GM21737 (cell line): ENCODE results near the gene CELF1.
"Not testable (repeated sequence)": the region's sequence is repeated elsewhere in the genome, so short reads cannot be mapped to it uniquely, and the experiment has no call there.

Experiments used
- ATAC-seq: cut with Tn5 transposase; IDR thresholded peaks from one replicate; pipeline ENCODE4 v1.9.1; 2021; ENCODE audit warnings: mild to moderate bottlenecking, moderate library complexity; ENCODE audit not compliant: unreplicated experiment

The CELF1 gene

GRCh38 chr11:47577460-47578041 is 24.6 kb upstream of the CELF1 start:
- ATAC-seq: no peak

- no peak for ATAC-seq
Measured at GRCh38 chr11:47573321-47573720, 20.4 kb upstream of the CELF1 start.

GRCh38 chr11:47572715-47573255 is 19.9 kb upstream of the CELF1 start:
- ATAC-seq: no peak

GRCh38 chr11:47571895-47572294 is 19.0 kb upstream of the CELF1 start:
- ATAC-seq: no peak

GRCh38 chr11:47571357-47571729 is 18.4 kb upstream of the CELF1 start:
- ATAC-seq: no peak

GRCh38 chr11:47570651-47571356 is 17.9 kb upstream of the CELF1 start:
- ATAC-seq: no peak

GRCh38 chr11:47569646-47570045 is 16.7 kb upstream of the CELF1 start:
- ATAC-seq: no peak

GRCh38 chr11:47566149-47566698 is 13.3 kb upstream of the CELF1 start:
- ATAC-seq: no peak

- peak; percentile 89 for ATAC-seq
Measured at GRCh38 chr11:47565340-47566148, 12.6 kb upstream of the CELF1 start, which contains the start of gene PTPMT1. PTPMT1 (plus strand) TSS chr11:47565599; CDS start chr11:47565623, 24 bp downstream.

GRCh38 chr11:47564933-47565339 is 12.0 kb upstream of the CELF1 start:
- no peak for ATAC-seq

GRCh38 chr11:47564366-47564765 is 11.4 kb upstream of the CELF1 start:
- not testable (repeated sequence) for ATAC-seq

GRCh38 chr11:47562393-47562792 is 9.5 kb upstream of the CELF1 start:
- ATAC-seq: not testable (repeated sequence)

- ATAC-seq: no peak
Measured at GRCh38 chr11:47560426-47560825, 7.5 kb upstream of the CELF1 start.

GRCh38 chr11:47558695-47559094 is 5.8 kb upstream of the CELF1 start:
- ATAC-seq: no peak

GRCh38 chr11:47557004-47557403 is 4.1 kb upstream of the CELF1 start:
- ATAC-seq: not testable (repeated sequence)

- ATAC-seq: peak; percentile 28
Measured at GRCh38 chr11:47553406-47553743, 443 bp upstream of the CELF1 start.

- ATAC-seq: peak; percentile 4
Measured at GRCh38 chr11:47552056-47552565, 821 bp downstream of the CELF1 start.

- no peak for ATAC-seq
Measured at GRCh38 chr11:47551086-47551485, 1.8 kb downstream of the CELF1 start.

GRCh38 chr11:47550288-47551047 is 2.5 kb downstream of the CELF1 start:
- ATAC-seq: no peak

GRCh38 chr11:47546274-47546673 is 6.7 kb downstream of the CELF1 start:
- ATAC-seq: not testable (repeated sequence)
